ENCODE results near the gene BLM. TPM values are rescaled to one million over a fixed set of nuclear protein-coding genes. Genes with fewer than 3 reads are reported as not detected.

The BLM gene
- total RNA-seq, 1 donor from 2014 or later = 74.7 TPM

Other genes with a start within 250 kb of the BLM start
- 105 and 115 TPM in 2 replicates for gene CRTC3, start 187.4 kb upstream of the BLM start, total RNA-seq
- gene FURIN, start 151.2 kb downstream of the BLM start, total RNA-seq = 933 and 935 TPM in 2 replicates
- 168 and 170 TPM in 2 replicates for gene FES, start 167.2 kb downstream of the BLM start, total RNA-seq
- gene MAN2A2, start 186.0 kb downstream of the BLM start, total RNA-seq = 257 and 265 TPM in 2 replicates
- gene HDDC3, start 215.2 kb downstream of the BLM start, total RNA-seq = 28.6 and 33.4 TPM in 2 replicates
- 70.6 and 77.6 TPM in 2 replicates for gene UNC45A, start 217.9 kb downstream of the BLM start, total RNA-seq
- 21.9 and 22.1 TPM in 2 replicates for gene RCCD1, start 237.5 kb downstream of the BLM start, total RNA-seq

All from T-helper 1 cell treated with Interleukin-12 subunit alpha and Interleukin-12 subunit beta and Interleukin-4 antibody, amounts not matched to agents 30 ng/mL and 1 ng/mL, for 36 hours (primary cell).